Testis (tissue), 3 donors: ENCODE measurements around the gene NCBP1. TPM values are rescaled to one million over a fixed set of nuclear protein-coding genes. Genes with fewer than 3 reads are reported as not detected.

Experiments
- DNase-seq: peaks from one replicate; pipeline ENCODE4 v3.0.0-alpha.2; 2019
- H3K27ac ChIP-seq, 2 donors: fragments of 200-600 bp; sonication (generic); one replicate each; pipeline ENCODE4 v1.5.1; 2019
- H3K27me3 ChIP-seq: fragments of 200-600 bp; sonication (generic); one replicate; pipeline ENCODE4 v1.5.1; 2019
- H3K36me3 ChIP-seq: fragments of 200-600 bp; sonication (generic); one replicate; pipeline ENCODE4 v1.5.1; 2017; ENCODE audit warnings: low read depth; ENCODE audit errors: missing control alignments
- H3K4me1 ChIP-seq: fragments of 200-600 bp; sonication (generic); one replicate; pipeline ENCODE4 v1.5.1; 2019
- H3K4me3 ChIP-seq, 2 donors: fragments of 200-600 bp; sonication (generic); one replicate each; pipeline ENCODE4 v1.5.1; 2017 to 2019
- H3K9me3 ChIP-seq: fragments of 200-600 bp; sonication (generic); one replicate; pipeline ENCODE4 v1.5.1; 2017
- CTCF ChIP-seq, 3 experiments: fragments of 450-650 bp in 2 of 3; fragments of 200-600 bp in 1 of 3; sonication (generic) in 1 of 3; IDR thresholded peaks; one replicate each; pipeline ENCODE4 v1.5.1; 2016 to 2019; ENCODE audit warnings: antibody characterized with exemption in 3 of 3, mild to moderate bottlenecking in 2 of 3, moderate library complexity in 1 of 3
- POLR2A ChIP-seq: fragments of 450-650 bp; IDR thresholded peaks from one replicate; pipeline ENCODE4 v1.6.1; 2017; ENCODE audit warnings: antibody characterized with exemption, mild to moderate bottlenecking, moderate library complexity
- WGBS, 2 donors: methylation state at CpG; one replicate each; pipeline ENCODE4 v1.1.5; 2018; 5-methylcytosine and 5-hydroxymethylcytosine counted together
- intact Hi-C: fragments of 100-400 bp; cut with DNase I; formaldehyde crosslinking; loops from one replicate; pipeline ENCODE4 v1.15.1; 2023; ENCODE audit warnings: low total_unique reads
- polyA plus RNA-seq: library from polyadenylated mRNA; stranded (reverse); fragments of 350-450 nt; fragmentation: Illumina TruSeq; extraction: RNeasy Lipid Tissue Mini Kit (QIAGEN cat#74804); gene quantifications from one replicate; pipeline ENCODE4 v1.2.3, GENCODE V29; 2014; ENCODE audit warnings: low read depth, low replicate concordance; ENCODE audit not compliant: insufficient read depth
- total RNA-seq, 2 donors: library from RNA; depleted of rRNA; stranded (reverse); fragments of >200 nt; gene quantifications; one replicate each; pipeline ENCODE4 v1.2.3, GENCODE V29; 2016

Gene NCBP1
- total and polyA plus RNA-seq, 3 donors from 2014 or later: 36.6 to 41.7 (median 36.9) TPM

GRCh38 chr9:97623946-97624345 is 9.7 kb upstream of the NCBP1 start:
- intact Hi-C loops: no loop called here
- H3K27ac ChIP-seq: no peak overlapping the region
- no peaks in the 10 kb centered on the region for H3K4me1 ChIP-seq
- TF ChIP-seq CTCF (IDR thresholded peaks at IDR 0.05) (no peak), POLR2A (no peak)
- no peaks in the 10 kb centered on the region for H3K36me3 ChIP-seq
- 100% methylated on average over 1 of the region's 1 CpG for WGBS, 2 donors
- DNase-seq: no peak
- H3K9me3 ChIP-seq: no peaks in the 10 kb centered on the region
- no peaks in the 10 kb centered on the region for H3K27me3 ChIP-seq
- no peak overlapping the region for H3K4me3 ChIP-seq

GRCh38 chr9:97625620-97626019 is 8.0 kb upstream of the NCBP1 start:
- Histone ChIP-seq H3K9me3 (no peaks in the 10 kb centered on the region), H3K27ac (no peak overlapping the region), H3K4me3 (no peak overlapping the region), H3K27me3 (no peaks in the 10 kb centered on the region), H3K36me3 (no peaks in the 10 kb centered on the region), H3K4me1 (no peaks in the 10 kb centered on the region)
- intact Hi-C loops: no loop called here
- DNase-seq: no peak
- WGBS, 2 donors: 58 to 61% methylated on average over 3 of the region's 3 CpGs
- TF ChIP-seq CTCF (IDR thresholded peaks at IDR 0.05) (no peak), POLR2A (no peak)

- H3K27ac ChIP-seq: no peak overlapping the region
- 86 to 88% methylated on average over 5 of the region's 5 CpGs for WGBS, 2 donors
- no peaks in the 10 kb centered on the region for H3K9me3 ChIP-seq
- no peaks in the 10 kb centered on the region for H3K36me3 ChIP-seq
- H3K4me3 ChIP-seq: no peak overlapping the region
- intact Hi-C loops: no loop called here
- DNase-seq: no peak
- peaks cover 8% of the 10 kb centered on the region for H3K4me1 ChIP-seq
- TF ChIP-seq POLR2A (no peak), CTCF (IDR thresholded peaks at IDR 0.05) (no peak)
- H3K27me3 ChIP-seq: no peaks in the 10 kb centered on the region
Observed at GRCh38 chr9:97627624-97628023, 6.0 kb upstream of the NCBP1 start.

GRCh38 chr9:97628668-97629067 is 5.0 kb upstream of the NCBP1 start:
- H3K4me1 ChIP-seq: peaks cover 8% of the 10 kb centered on the region
- H3K27me3 ChIP-seq: no peaks in the 10 kb centered on the region
- no peaks in the 10 kb centered on the region for H3K9me3 ChIP-seq
- H3K36me3 ChIP-seq: no peaks in the 10 kb centered on the region
- 79 to 83% methylated on average over 3 of the region's 3 CpGs for WGBS, 2 donors
- no peak overlapping the region for H3K27ac ChIP-seq
- TF ChIP-seq POLR2A (no peak), CTCF (IDR thresholded peaks at IDR 0.05) (no peak)
- DNase-seq: no peak
- intact Hi-C loops: no loop called here
- H3K4me3 ChIP-seq: no peak overlapping the region

GRCh38 chr9:97629156-97629555 is 4.5 kb upstream of the NCBP1 start:
- intact Hi-C loops: no loop called here
- Histone ChIP-seq H3K9me3 (no peaks in the 10 kb centered on the region), H3K4me1 (peaks cover 8% of the 10 kb centered on the region), H3K36me3 (no peaks in the 10 kb centered on the region), H3K4me3 (no peak overlapping the region), H3K27me3 (no peaks in the 10 kb centered on the region), H3K27ac (no peak overlapping the region)
- no peak for TF ChIP-seq CTCF (IDR thresholded peaks at IDR 0.05)
- no peak for TF ChIP-seq POLR2A
- no peak for DNase-seq
